NB4 (cell line): Measurements from ENCODE around the gene OAT.

Experiments
- DNase-seq: peaks from one replicate; pipeline ENCODE4 v3.0.0; 2010; ENCODE audit warnings: low read depth
- H3K4me3 ChIP-seq: one replicate; pipeline ENCODE4 v1.5.1; 2011; ENCODE audit warnings: mild to moderate bottlenecking, low read depth, low read length, moderate library complexity
- CTCF ChIP-seq: IDR thresholded peaks from one replicate; pipeline ENCODE4 v1.5.1; 2012; ENCODE audit warnings: low read depth, low read length
- MAX ChIP-seq: IDR thresholded peaks from 2 replicates; pipeline ENCODE4 v1.6.1; 2011; ENCODE audit warnings: low read depth, low read length
- MYC ChIP-seq: IDR thresholded peaks from 2 replicates; pipeline ENCODE4 v1.6.1; 2011; ENCODE audit warnings: low read depth, low read length
- POLR2A ChIP-seq: IDR thresholded peaks from 2 replicates; pipeline ENCODE4 v1.6.1; 2011; ENCODE audit warnings: mild to moderate bottlenecking; ENCODE audit not compliant: insufficient read length; ENCODE audit errors: extremely low read depth

The OAT gene

GRCh38 chr10:124394583-124394982, 24.1 kb downstream of the OAT start:
- no peak for DNase-seq
- TF ChIP-seq MYC (no peak), MAX (no peak), CTCF (no peak), POLR2A (no peak)
- no peak overlapping the region for H3K4me3 ChIP-seq

- TF ChIP-seq MAX (no peak), MYC (no peak), CTCF (no peak), POLR2A (no peak)
- DNase-seq = no peak
- no peak overlapping the region for H3K4me3 ChIP-seq
Measured at GRCh38 chr10:124392626-124393342, 25.9 kb downstream of the OAT start.

DNA sequence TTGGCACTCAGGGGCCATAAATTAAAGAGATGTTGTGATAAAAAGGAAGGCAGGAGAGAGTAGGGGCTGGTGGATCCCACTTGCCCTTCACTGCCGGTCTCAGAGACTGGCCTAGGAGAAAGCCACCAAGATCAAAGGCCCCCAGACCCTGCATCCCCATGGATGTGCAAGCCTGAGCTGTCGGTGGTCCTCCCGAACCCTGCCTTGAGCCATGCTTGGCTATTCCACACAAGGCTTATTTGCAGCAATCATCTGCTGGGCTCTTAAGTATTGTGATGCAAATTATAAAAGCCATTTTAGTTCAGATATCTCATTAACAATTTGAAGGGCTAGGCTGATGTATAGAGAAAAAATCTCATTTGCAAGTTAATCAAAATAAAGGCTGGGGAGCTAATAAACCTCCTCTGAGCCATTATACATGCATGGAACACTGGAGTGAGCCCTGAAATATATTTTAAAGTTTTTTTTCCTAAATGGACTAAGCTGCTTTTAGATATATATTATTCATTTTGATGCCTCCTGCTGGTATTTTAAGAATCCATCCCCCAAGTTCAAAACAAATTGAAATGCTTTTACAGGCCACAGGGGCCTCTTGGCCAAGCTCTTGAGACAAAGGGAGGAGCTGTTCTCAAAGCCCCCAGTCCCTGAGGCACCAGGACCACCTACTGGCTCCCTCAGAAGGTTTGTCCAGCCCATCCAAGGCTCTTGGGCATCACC, 28.1 kb downstream of the OAT start:
- DNase-seq = no peak
- no peak overlapping the region for H3K4me3 ChIP-seq
- TF ChIP-seq MYC (no peak), CTCF (no peak), MAX (no peak), POLR2A (no peak)

DNA sequence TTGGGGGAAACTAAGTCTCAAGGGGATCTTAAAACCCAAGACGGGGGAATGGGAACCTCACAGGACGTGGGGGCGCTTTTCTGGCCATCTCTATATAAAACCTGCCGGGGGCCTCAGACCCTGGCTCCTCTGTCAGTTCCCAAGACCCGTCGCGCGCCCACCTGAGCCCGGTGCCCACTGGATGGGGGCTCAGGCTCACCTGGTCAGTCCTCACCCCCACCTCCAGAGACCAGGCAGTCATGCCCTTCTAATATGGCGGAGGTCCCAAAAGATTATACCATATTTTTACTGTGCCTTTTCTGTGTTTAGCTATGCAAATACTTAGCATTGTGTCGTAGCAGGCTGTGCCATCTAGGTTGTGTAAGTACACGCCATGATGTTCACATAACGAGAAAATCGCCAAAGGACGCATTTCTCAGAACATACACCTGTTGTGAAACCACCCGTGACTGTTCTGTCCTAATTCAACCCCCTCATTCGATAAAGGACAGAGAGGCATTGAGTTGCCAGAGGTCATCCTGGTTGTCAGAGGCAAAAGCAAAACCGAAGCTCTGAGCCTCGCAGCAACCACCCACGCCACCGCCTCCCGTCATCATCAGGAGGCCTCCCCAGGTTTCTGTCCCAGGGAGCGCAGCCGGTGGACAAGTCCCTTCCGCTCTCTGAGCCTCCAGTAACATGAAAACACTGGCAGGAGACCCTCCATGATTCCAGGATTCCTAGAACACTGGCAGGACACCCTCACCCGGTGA, 28.9 kb downstream of the OAT start:
- no peak for DNase-seq
- TF ChIP-seq POLR2A (no peak), CTCF (no peak), MAX (no peak), MYC (no peak)
- H3K4me3 ChIP-seq = no peak overlapping the region

DNA sequence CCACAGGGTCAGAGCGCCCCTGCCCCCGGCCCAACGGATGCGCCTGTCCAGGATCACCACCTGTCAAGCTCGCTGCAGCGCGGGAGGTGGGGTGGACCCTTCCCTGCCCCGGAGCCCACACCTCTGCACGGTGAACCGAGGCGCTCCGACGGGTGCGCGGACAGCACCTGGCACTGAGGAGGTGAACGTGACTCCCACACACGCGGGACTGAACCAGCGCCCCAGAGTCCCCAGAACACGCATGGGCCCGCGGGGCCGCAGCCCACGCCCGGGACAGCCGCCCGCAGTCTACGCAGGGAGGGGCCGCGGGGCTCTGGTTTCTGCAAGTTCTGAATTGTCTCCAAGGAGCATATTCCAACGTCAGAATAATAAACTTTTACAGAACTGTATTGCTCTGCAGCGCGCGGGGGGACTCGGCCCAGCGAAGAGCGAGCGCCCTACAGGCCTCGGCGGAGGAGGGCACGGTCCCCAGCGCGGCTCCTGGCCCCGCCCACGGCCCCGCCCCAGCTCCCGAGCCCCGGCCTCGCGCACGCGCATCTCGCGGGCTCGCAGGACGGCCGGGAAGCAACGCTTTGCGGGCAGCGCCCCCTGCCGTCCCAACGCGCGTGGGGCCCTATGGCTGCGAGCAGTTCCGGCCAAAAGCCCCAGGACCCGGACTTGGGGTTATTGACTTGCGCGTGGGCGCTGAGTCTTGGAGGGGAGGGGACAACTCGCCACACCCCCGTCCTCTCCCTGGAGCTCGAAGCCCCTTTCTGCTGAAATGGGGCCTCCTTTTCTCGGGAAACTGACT, 29.7 kb downstream of the OAT start:
- peak; percentile 87 for DNase-seq
- TF ChIP-seq MAX (peak; percentile 77), POLR2A (no peak), CTCF (peak; percentile 71), MYC (peak; percentile 59; the same call in 1 of the 2 replicates)
- no peak overlapping the region for H3K4me3 ChIP-seq
